Thoracic aorta (tissue), 2 donors: ENCODE data around the gene LTF. TPM values are rescaled to one million over a fixed set of nuclear protein-coding genes. Genes with fewer than 3 reads are reported as not detected.

Experiments
- ATAC-seq: fragments of 150-250 bp; one replicate; pipeline ENCODE4 v1.8.0; 2017; ENCODE audit warnings: low read depth; ENCODE audit not compliant: insufficient number of reproducible peaks, low FRiP score
- DNase-seq: peaks from one replicate; pipeline ENCODE4 v3.0.0-alpha.2; 2020; ENCODE audit warnings: low spot score
- H3K27ac ChIP-seq, 2 donors: fragments of 200-600 bp; sonication (generic); 1 replicate in 1 of 2; 2 replicates in 1 of 2; pipeline ENCODE4 v1.5.1; 2016; ENCODE audit warnings: mild to moderate bottlenecking in 2 of 2, moderate library complexity in 2 of 2
- H3K27me3 ChIP-seq: fragments of 200-600 bp; sonication (generic); replicated peaks from 2 replicates; pipeline ENCODE4 v1.6.0; 2016; ENCODE audit warnings: mild to moderate bottlenecking; ENCODE audit not compliant: insufficient read depth
- H3K36me3 ChIP-seq: fragments of 200-600 bp; sonication (generic); one replicate; pipeline ENCODE4 v1.5.1; 2016
- H3K4me1 ChIP-seq, 2 donors: fragments of 200-600 bp; sonication (generic); 1 replicate in 1 of 2; 2 replicates in 1 of 2; pipeline versions ENCODE4 v1.5.1 to v1.6.0; 2016; ENCODE audit warnings: low read depth in 2 of 2, mild to moderate bottlenecking in 1 of 2; ENCODE audit not compliant: control insufficient read depth in 1 of 2
- H3K4me3 ChIP-seq: fragments of 200-600 bp; sonication (generic); 2 replicates; pipeline ENCODE4 v1.5.1; 2016; ENCODE audit warnings: mild to moderate bottlenecking
- H3K9me3 ChIP-seq: fragments of 200-600 bp; sonication (generic); 2 replicates; pipeline ENCODE4 v1.5.1; 2016
- CTCF ChIP-seq: fragments of 200-600 bp; sonication (generic); IDR thresholded peaks from one replicate; pipeline ENCODE4 v1.5.1; 2019; ENCODE audit warnings: antibody characterized with exemption
- total RNA-seq, 2 donors: library from RNA; depleted of rRNA; stranded (reverse); fragments of >200 nt; gene quantifications; one replicate each; pipeline versions ENCODE4 v1.1.0 to v1.2.3, GENCODE V29; 2016

LTF gene
- total RNA-seq, 2 donors from 2014 or later, result 0.28 to 3.0 TPM

DNA sequence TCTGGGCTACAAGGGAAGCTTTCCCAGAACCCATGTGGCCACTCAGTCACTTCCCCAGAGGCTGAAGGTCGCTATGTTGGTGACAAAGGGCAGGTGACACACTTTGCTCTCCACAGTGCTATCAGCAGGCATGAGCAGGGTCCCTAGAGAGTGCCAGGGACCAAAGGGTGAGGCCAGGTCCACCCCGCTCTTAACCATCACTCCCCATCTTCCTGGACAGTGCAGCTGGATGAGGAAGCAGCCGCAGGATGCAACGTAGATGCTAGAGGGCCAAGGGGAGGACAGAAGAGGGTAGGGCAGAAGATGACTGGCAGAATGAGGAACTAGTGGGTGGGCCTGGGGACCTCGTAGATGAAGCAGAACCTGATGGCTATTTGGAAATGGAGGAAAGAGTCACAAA lies 13.6 kb upstream of the LTF start:
- no peaks in the 10 kb centered on the region for H3K36me3 ChIP-seq
- ATAC-seq, result no peak
- H3K9me3 ChIP-seq, result peaks cover 5% of the 10 kb centered on the region
- no peak overlapping the region for H3K27ac ChIP-seq
- no peak for TF ChIP-seq CTCF
- H3K27me3 ChIP-seq, result no peaks in the 10 kb centered on the region
- no peaks in the 10 kb centered on the region for H3K4me1 ChIP-seq
- DNase-seq, result no peak
- no peak overlapping the region for H3K4me3 ChIP-seq

GRCh38 chr3:46477756-46478155 lies 13.1 kb upstream of the LTF start:
- Histone ChIP-seq H3K27me3 (no peaks in the 10 kb centered on the region), H3K4me1 (no peaks in the 10 kb centered on the region), H3K9me3 (peaks cover 5% of the 10 kb centered on the region), H3K36me3 (no peaks in the 10 kb centered on the region), H3K27ac (no peak overlapping the region), H3K4me3 (no peak overlapping the region)
- ATAC-seq, result no peak
- no peak for DNase-seq
- TF ChIP-seq CTCF, result no peak

DNA sequence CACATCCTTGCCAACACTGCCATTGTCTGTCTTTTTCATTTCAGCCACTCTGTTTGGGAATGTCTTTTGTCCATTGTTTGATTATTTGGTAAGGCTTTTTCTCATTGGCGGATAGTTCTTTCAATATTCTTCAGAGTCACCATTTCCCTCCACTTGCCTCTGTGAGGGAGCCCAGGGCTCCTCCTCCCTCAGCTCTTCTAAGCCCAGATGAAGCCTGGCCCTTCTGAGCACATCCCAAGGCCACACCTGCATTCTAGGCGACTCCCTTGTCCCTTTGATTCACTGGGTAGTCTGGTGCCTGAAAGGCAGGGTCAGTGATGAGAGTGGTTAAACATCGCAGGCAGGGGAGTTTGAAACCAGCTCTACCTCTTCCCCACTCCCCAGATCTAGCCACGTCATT lies 12.4 kb upstream of the LTF start:
- H3K27me3 ChIP-seq, result no peaks in the 10 kb centered on the region
- no peak for ATAC-seq
- TF ChIP-seq CTCF, result no peak
- no peaks in the 10 kb centered on the region for H3K4me1 ChIP-seq
- H3K36me3 ChIP-seq, result no peaks in the 10 kb centered on the region
- peaks cover 5% of the 10 kb centered on the region for H3K9me3 ChIP-seq
- no peak overlapping the region for H3K27ac ChIP-seq
- no peak overlapping the region for H3K4me3 ChIP-seq
- DNase-seq, result no peak

GRCh38 chr3:46472736-46473135 lies 8.0 kb upstream of the LTF start:
- DNase-seq (no peak), ATAC-seq (no peak)
- no peak for TF ChIP-seq CTCF
- no peaks in the 10 kb centered on the region for H3K36me3 ChIP-seq
- H3K27ac ChIP-seq, result no peak overlapping the region
- H3K4me3 ChIP-seq, result no peak overlapping the region
- H3K4me1 ChIP-seq, result no peaks in the 10 kb centered on the region
- no peaks in the 10 kb centered on the region for H3K27me3 ChIP-seq
- H3K9me3 ChIP-seq, result peaks cover 5% of the 10 kb centered on the region

DNA sequence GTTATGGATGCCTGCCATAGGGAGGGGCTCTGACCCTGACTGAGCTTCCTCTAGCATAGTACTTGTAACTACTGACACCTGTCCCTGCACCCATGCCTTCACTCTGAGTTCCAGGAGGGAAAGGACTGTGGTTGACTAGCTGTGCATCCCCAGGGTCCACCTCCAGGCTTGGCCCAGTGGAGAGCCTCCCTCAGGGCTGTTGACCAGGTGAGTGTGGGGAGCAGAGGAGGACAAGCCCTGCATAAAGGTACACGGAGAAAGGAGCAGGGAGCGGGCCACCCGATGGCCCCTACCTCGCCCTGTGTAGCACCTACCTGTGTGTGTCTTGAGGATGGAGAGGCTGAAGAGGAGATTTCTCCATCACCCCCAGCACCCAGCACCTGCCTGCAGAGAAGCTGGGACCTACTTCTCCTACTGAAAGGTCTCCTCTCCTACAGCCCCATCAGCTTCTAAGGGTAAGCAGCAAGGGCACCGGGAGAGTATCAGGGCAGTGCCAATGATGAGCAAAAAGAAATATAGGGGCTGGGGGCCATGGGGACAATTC lies 6.7 kb upstream of the LTF start:
- H3K4me3 ChIP-seq, result no peak overlapping the region
- TF ChIP-seq CTCF, result no peak
- DNase-seq (no peak), ATAC-seq (no peak)
- H3K27me3 ChIP-seq, result no peaks in the 10 kb centered on the region
- H3K36me3 ChIP-seq, result no peaks in the 10 kb centered on the region
- H3K4me1 ChIP-seq, result peaks cover 0 to 3% of the 10 kb centered on the region in 2 donors
- H3K9me3 ChIP-seq, result peaks cover 5% of the 10 kb centered on the region
- no peak overlapping the region for H3K27ac ChIP-seq
